CD4-positive, alpha-beta T cell treated with Interleukin-12 subunit alpha and Interleukin-12 subunit beta, for 1 hour (primary cell): Measurements from ENCODE around the gene NECTIN2.
"Not testable (repeated sequence)": the region's sequence is repeated elsewhere in the genome, so short reads cannot be mapped to it uniquely, and the experiment has no call there.

ENCODE experiments used
- DNase-seq: peaks from one replicate; pipeline ENCODE4 v3.0.0-alpha.2; 2020

NECTIN2 gene

GRCh38 chr19:44817725-44818465 lies 28.2 kb upstream of the NECTIN2 start:
- no peak for DNase-seq

- DNase-seq, result no peak
Observed at GRCh38 chr19:44818466-44819031, 27.5 kb upstream of the NECTIN2 start.

GRCh38 chr19:44819246-44819832 lies 26.8 kb upstream of the NECTIN2 start:
- no peak for DNase-seq

- no peak for DNase-seq
Observed at GRCh38 chr19:44820648-44821609, 25.2 kb upstream of the NECTIN2 start.

DNA sequence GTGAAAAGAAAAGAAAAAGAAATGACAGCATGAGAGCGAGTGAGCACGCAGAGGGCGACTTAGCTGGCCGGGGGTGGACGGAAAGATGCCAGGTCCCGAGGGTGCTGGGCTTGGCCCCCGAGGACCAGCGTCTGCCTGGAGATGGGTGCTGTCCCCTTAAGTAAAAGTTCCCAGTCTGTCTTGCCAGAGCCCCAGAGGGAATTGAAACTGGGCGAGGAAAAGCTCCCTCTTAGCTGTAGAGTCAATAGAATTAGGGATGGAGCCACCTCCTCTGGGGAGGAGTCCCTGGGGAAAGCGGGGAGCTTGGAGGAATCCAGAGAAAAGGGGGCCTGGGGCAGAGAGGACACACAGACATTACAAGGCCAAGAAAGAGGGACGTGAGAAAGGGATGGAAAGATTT lies 23.9 kb upstream of the NECTIN2 start:
- DNase-seq, result no peak

DNA sequence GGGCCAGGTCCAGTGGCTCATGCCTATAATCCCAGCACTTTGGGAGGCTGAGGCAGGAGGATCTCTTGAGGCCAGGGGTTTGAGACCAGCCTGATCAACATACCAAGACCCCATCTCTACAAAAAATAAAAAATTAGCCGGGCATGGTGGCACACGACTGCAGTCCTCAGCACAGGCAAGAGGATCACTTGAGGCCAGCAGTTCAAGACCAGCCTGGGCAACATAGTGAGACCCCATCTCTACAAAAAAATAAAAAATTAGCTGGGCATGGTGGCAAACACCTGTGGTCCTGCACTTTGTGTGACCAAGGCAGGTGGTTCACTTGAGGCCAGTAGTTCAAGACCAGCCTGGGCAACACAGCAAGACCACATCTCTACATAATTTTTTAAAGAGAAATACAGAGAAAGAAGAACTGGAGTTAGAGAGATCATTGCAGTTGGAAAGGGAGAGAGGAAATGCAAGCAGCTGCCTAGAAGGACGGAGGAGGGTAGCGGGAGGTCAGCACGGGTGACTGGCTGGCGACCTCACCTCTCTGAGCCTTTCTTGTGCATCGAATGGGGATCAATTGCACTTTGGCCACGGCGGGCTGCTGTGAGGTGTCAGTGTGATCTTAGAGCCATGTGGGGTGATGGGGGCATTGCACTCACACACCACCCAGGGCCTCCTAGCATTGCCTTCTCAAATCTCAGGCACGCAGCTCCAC lies 23.3 kb upstream of the NECTIN2 start:
- DNase-seq, result no peak

DNA sequence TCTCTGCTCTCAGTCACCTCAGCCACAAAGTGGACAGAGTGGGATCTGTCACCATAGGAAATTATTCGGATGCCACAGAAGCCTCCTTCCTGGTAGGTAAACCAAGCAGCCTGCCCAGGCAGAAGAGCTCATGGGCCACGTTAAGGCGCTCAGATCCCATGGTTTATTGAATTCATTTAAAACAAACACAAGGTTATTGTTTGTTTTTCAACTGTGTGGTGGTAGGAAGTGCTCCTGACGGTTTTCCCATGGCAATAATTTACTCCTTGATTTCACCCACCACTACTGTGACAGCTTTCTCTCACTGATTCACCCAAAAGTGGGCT lies 22.8 kb upstream of the NECTIN2 start:
- no peak for DNase-seq

DNA sequence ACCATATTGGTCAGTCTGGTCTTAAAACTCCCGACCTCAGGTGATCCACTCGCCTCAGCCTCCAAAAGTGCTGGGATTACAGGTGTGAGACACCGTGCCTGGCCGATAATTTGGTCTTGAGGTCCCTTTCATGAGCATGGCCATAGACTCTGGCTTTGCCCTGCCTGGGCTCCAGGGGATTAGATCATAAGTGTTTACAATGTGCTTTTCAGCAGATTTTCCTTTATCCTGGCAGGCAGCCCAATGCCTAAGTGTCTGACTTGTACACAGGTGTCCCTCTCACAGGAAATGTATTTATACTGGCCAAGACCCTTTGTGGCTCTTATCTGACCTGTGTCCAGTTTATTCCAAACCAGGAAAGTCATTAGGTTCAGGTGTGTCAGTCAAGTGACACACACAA lies 21.3 kb upstream of the NECTIN2 start:
- no peak for DNase-seq

GRCh38 chr19:44832875-44833274 lies 13.2 kb upstream of the NECTIN2 start:
- not testable (repeated sequence) for DNase-seq

DNA sequence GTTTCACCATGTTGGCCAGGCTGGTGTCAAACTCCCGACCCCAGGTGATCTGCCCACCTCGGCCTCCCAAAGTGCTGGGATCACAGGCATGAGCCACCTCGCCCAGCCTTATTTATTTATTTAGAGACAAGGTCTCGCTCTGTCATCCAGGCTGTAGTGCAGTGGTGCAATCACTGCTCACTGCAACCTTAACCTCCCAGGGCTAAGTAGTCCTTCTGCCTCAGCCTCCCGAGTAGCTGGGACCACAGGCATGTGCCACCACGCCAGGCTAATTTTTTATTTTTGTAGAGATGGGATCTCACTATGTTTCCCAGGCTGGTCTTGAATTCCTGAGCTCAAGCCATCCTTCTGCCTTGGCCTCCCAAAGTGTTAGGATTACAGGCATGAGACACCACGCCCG lies 11.7 kb upstream of the NECTIN2 start:
- DNase-seq, result not testable (repeated sequence)

GRCh38 chr19:44839276-44839675 lies 6.8 kb upstream of the NECTIN2 start:
- DNase-seq, result no peak

GRCh38 chr19:44840811-44841210 lies 5.3 kb upstream of the NECTIN2 start:
- DNase-seq, result no peak

DNA sequence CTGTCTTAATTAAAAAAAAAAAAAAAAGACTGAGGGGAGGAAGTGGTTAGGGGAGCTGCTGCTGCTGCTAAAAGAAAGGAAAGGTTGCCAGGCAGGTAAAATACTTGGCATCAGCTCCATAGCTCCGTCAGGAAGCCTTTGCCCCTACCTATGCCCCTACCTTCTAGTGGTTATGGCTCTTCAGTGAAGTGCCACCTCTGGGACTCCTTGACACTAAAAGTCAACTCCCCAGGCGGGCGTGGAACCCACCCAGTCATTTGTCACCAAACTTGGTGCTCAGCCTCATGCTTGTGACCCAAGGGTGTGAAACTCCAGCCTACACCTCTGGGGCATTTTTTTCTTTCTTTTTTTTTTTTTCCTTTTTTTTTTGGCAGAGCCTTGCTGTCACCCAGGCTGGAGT lies 4.9 kb upstream of the NECTIN2 start:
- DNase-seq, result no peak

DNA sequence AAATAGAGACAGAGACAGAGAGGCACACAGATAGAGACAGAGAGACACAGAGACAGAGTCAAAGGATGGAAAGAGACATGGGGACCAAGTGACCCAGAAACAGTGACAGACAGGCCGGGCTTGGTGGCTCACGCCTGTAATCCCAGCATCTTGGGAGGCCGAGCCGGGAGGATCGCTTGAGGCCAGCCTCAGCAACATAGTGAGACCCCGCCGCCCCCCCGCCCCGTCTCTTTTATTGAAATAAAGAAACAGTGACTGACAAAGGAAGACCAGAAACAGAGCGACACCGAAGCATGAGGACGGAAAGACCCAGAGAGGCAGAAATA lies 848 bp upstream of the NECTIN2 start:
- DNase-seq, result no peak

DNA sequence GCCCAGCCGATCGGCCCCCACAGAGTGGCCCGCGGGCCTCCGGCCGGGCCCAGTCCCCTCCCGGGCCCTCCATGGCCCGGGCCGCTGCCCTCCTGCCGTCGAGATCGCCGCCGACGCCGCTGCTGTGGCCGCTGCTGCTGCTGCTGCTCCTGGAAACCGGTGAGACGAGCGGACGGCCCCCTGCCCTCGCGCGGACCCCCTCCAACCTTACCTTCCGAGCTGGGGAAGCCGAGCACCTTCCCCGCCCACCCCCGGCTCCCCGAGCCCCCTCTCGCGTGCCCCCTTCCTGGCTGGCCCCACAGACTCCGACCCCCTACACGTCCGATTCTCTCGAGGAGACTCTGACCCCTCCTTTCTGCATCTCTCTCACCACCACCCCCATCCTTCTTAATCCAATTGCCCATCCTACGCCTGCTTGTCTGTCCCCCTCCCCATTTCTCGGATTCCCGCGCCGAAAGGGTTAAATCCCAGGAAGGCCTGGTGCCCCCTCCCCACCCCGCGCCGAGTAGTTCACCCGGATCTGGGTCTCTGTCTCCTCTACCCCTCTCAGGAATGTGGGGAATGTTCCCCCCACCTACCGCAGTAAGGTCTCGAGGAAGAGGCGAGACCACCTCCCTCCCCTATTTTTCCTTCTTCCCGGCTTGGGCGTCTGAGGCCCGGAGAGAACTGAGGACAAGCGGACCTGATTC lies 502 bp downstream of the NECTIN2 start:
- DNase-seq, result no peak

DNA sequence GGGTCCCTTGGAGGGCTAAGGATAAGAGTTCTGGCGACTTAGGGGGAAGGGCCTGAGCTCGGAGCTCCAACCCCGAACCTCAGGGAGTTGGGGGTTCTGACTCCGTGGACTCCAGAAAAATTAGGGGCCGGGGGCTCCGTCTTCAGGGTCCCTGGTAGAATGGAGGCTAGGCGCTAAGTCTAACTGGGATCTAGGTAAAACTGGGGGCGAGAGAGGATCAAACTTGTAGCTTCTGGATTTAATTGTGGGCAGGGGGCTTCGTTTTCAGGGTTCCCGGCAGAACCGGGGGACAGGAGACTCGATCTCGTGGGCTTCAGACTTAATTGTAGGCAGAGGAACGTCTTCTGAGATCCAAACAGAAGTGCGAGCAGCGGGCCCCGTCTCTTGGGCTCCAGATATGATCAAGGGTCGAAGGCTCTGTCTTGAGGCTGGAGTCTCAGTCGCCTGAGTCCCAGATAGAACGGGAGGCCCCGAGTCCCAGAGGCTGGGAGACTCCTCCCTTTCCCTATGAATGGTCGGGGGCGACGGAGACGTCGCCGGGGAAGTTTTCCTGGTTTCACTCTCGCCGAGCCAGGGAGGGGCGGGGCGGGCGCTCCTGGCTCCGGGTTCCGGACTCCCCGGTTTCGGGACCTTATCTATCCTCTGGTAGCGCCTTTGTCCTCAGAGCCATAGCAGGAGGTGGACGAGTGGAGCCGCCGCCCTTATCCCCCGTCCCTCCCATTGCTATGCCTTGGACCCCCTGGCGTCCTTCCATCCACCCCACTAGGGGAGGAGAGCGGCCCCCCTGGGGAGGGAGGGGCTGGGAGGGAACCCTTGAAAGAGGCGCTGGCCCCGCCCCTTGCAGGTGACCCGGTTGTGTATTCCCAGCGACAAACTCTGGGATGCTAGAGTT lies 1.3 kb downstream of the NECTIN2 start:
- no peak for DNase-seq

GRCh38 chr19:44848036-44848811 lies 2.1 kb downstream of the NECTIN2 start:
- DNase-seq, result no peak

- DNase-seq, result no peak
Observed at GRCh38 chr19:44848812-44849447, 2.8 kb downstream of the NECTIN2 start.

DNA sequence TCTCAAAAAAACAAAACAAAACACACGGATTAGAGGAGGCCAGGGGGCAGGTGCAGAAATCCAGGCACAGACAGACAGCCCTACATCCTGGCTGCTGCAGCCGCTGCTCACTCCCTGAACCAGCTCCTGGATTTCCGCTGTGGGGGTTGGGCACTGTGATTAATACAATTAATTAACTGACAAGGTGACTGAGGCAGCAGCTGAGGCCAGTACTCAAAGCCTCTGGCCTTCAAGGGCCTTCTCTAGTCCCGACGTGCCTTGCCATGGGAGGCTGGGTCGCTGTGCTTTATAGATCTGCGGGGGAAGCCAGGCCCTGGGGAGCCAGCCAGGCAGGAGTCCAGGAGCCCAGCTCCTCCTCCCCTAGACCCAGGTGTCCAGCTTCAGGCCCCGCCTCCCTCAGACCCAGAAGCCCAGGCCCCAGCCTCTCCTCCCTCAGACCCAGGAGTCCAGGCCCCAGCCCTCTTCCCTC lies 4.6 kb downstream of the NECTIN2 start:
- no peak for DNase-seq

DNA sequence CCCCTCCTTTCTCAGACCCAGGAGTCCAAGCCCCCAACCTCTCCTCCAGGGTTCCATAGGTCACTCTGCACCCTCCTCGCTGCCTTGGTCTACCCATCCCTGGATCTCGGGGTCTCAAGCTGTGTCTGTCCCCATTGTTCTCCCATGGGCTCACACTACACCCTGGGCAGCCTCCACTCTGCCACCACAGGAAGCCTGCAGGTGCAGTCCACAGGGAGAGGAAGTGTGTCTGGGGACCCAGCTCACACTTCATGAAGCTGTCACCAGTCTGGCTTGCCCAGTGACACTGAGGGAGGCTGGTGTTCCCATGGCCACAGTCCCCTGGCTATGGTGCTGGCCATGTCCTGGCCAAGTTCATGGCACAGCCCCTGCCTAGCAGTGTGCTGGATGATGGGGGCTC lies 5.3 kb downstream of the NECTIN2 start:
- DNase-seq, result no peak
